HG03460 (cell line): ENCODE results near the gene SYNM.

Source experiments
- ATAC-seq: cut with Tn5 transposase; IDR thresholded peaks from one replicate; pipeline ENCODE4 v1.9.1; 2021; ENCODE audit not compliant: unreplicated experiment

Gene SYNM

GRCh38 chr15:99138491-99138982, 33.7 kb downstream of the SYNM start:
- no peak for ATAC-seq

- no peak for ATAC-seq
These were observed 34.4 kb downstream of the SYNM start for GRCh38 chr15:99139276-99139675.

DNA sequence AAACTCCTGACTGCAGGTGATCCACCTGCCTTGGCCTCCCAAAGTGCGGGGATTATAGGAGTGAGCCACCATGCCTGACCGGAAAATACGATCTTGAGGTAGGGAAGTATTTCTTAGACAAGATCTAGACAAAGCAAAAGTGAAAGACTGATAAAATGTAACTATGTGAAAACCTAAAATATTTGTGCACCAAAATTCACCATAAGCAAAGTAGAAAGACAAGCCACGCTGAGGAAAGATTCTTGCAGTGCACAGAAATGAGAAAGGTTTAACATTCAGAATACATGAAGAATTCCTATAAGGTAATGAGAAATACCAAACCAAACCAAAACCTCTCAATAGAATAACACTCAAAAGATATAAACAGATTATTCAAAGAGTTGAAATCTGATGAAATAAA, 35.7 kb downstream of the SYNM start:
- ATAC-seq, result no peak

DNA sequence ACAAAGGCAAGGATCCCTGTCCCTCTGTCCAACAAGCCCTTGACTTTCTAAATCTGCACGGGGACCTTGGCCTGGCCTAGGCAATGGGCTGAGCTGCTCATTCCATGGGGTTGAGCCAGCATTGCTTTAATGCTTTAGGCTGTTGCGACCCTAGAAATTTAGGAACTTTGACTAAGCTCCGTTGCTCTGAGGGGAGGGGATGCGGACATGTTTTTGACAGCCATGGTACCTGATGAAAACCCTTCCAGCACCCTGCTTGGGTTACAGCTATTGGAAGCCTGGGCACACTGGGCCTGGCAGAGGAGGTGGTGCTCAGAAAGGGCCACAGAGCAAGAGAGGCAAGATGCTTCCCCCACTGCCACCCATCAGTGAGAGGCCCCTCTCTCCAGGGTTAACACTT, 37.1 kb downstream of the SYNM start:
- no peak for ATAC-seq

DNA sequence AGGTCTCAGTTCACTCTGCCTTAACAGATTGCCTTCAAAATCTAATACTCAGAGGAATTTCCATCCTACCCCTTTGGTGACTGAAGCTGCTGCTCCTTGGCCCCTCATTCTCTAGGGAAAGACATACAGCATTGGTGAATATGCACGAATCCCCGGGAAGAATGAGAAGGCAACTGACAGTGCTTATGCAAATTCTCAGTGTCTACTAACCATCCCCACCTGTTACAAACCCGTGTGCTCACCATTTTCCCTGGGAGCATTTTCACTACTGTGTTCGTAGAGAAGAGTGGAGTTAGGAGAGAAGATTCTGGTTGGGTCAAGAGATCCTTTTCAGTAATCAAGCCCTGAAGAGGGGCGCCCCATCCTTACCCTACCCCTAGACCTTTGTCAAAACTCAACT, 37.7 kb downstream of the SYNM start:
- no peak for ATAC-seq

DNA sequence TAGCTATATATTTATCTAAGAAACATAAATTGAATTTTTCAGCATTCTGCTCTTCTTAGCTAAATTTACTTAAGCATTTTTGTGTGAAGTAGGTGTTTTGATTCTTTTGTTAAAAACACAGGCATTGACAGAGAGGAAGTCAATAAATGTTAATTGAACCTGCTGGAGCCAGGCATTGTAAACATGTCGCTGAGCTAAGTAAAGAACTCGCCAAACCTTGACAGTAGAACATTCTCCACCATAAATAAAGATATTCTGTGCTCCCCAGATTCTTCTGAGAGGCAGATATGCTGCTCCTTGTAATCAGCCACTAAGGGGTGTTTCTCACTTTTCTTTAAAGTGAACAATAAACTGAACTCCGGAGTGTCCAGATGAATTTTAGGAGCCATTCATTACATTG, 38.4 kb downstream of the SYNM start:
- no peak for ATAC-seq

DNA sequence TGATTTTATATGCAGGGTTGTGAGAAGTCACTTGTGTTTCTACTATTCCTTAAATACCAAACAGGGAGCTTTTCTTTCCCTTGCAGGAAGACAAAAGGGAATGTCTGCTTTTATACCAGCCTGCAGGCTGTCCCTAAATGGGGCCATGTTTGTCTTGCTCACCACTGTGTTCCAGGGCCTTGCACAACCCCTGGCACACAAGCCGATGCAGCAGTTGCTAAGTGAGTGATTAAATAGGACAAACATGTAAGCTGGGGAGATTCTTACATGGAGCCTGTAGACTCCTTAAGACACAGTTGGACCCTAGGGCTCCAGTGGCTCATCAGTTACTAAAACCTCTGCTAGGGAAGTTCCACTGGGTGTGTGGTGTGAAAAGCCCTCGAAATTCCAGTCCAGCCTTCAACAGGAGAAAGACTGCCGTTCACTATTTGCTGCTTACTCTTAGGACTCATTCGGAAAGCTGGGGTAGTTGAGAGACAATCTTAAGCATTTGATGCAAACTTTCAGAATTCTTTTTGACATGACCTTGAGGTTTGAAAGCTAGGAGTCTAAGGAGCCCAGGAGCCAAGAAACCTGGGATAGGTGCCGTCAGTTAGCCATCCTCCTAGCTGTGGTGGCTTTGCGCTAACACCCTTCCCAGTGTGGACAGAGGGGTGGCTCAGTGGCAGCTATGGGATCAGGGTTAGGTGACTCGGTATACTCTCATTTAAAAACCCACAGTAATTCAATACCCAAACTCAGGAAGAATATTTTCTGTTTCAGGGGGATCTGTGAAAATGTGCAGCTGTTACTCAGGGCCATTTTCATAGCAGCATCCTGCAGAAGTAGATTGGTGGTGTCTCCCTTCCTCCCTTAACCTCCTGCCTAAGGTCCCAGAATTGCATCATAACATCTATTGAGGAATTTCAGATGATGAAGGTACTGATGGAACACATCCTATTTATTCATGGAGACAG, 39.1 kb downstream of the SYNM start:
- no peak for ATAC-seq

GRCh38 chr15:99145005-99145404, 40.1 kb downstream of the SYNM start:
- no peak for ATAC-seq

DNA sequence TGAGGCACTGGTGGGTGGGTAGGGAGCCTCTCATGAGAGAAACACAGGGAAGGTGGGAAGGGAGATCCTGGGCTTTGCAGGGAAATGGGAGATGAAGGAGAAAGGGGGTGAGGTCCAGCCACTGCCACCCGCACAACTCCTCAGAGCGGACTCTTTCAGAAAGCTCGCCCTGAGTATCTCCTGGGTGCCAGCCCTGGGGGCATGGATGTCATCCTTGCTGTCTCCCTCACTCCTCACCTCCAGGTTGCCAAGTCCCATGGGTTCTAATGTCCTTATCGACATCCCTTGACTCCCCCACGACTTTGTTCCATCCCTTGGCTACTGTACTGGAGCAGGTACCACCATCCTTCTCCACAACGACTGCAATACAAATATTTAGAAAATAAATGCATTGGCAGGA, 40.9 kb downstream of the SYNM start:
- ATAC-seq, result no peak

DNA sequence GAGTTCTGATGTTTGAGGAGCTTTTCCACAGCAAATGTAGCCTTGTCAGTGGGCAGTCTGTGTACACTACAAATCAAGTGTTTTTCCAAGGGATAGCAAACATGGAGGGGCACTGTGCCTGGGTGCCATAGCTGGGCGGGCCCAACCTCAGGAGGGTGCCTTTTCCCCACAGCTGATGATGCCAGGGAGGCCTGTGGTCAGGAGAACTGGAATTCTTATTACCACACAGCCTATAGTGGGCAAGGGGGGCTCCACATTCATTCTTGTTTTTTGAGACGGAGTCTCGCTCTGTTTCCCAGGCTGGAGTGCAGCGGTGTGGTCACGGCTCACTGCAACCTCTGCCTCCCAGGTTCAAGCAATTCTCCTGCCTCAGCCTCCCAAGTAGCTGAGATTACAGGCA, 41.8 kb downstream of the SYNM start:
- no peak for ATAC-seq

DNA sequence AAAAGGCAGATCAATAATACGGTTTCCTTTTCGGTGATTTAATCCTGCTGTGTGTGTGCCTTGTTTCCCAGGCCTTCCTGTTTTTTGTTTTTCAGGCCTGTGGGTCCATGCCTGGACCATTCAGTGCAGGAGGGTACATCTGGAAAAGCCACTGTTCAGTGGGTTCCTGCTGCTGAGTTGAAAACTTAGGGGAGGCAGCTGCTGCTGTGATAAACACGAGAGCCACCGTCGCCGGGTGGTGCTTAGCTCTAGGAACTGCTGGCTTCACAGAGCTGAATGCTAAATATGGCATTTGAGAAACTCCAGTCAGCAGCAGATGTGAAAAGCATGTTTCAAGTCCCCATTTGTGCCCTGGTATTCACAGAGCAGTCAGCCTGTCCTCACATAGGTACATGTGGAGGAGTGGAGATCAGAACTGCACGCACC, 44.0 kb downstream of the SYNM start:
- ATAC-seq, result no peak

- no peak for ATAC-seq
These were observed 44.5 kb downstream of the SYNM start for GRCh38 chr15:99149366-99149765.

- ATAC-seq, result no peak
These were observed 46.3 kb downstream of the SYNM start for GRCh38 chr15:99151156-99151555.

GRCh38 chr15:99153026-99153535, 48.2 kb downstream of the SYNM start:
- ATAC-seq, result no peak

DNA sequence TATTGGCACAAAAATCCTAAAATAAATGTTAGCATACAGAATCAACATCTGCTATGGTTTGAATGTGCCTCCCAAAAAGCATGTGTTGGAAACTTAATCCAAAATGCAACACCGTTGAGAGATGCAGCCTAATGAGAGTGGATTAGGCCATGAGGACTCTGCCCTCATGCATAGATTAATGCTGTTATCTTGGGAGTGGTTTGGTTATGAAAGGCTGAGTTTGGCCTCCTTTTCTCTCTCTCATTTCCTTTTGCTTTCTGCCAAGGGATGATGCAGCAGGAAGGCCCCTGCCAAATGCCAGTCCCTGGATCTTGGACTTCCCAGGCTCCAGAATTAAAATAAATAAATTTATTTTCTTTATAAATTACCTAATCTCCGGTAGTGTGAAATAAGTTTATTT, 49.4 kb downstream of the SYNM start:
- ATAC-seq, result no peak

GRCh38 chr15:99155961-99156443, 51.1 kb downstream of the SYNM start:
- ATAC-seq, result no peak

DNA sequence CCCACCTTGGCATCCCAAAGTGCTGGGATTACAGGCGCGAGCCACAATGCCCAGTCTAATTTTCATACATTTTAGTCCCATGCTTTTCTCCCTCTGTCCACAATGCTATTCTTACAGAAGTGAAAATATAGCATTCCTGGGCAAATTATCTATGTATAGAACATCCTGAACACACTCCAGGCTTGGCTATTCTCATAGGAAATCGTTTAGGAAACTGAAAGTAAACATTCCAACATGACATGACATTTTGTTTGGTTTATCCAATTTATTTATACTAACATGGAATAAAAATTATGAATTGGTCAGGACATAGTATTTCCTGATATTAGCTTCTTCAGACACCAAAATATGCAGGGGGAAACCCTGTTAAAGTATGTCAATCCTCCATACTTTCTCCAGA, 52.6 kb downstream of the SYNM start:
- ATAC-seq, result no peak

GRCh38 chr15:99158626-99159412, 53.9 kb downstream of the SYNM start:
- no peak for ATAC-seq

GRCh38 chr15:99163271-99164062, 58.6 kb downstream of the SYNM start:
- no peak for ATAC-seq

DNA sequence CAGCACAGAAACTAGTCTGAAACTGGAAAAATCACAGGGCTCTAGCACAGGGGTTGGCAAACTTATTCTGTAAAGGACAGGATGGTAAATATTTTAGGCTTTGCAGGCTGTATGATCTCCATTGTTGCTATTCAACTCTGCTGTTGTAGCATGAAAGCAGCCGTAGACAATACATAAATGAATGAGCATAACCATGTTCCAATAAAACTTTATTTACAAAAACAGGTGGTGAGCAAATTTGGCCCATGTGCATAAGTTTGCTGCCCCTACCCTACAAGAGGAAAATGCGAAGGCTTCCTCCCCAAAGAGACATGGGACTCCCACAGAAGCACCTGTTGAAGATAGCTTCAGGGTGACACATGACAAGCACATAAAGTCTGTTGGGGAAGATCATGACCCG, 59.2 kb downstream of the SYNM start:
- no peak for ATAC-seq
